GM21529 (cell line): ENCODE measurements around the gene BICC1.

Source experiments
- ATAC-seq: cut with Tn5 transposase; IDR thresholded peaks from one replicate; pipeline ENCODE4 v1.9.1; 2021; ENCODE audit not compliant: unreplicated experiment

Gene BICC1

GRCh38 chr10:58807629-58808022, 295.0 kb downstream of the BICC1 start:
- no peak for ATAC-seq

- ATAC-seq: no peak
Measured at GRCh38 chr10:58810751-58811150, 298.1 kb downstream of the BICC1 start.

- no peak for ATAC-seq
Measured at GRCh38 chr10:58813573-58813972, 300.9 kb downstream of the BICC1 start.

- ATAC-seq: no peak
Measured at GRCh38 chr10:58817201-58817846, 304.7 kb downstream of the BICC1 start.

GRCh38 chr10:58818900-58819299, 306.2 kb downstream of the BICC1 start:
- no peak for ATAC-seq

GRCh38 chr10:58820386-58820785, 307.7 kb downstream of the BICC1 start:
- ATAC-seq: no peak

GRCh38 chr10:58820861-58821751, 308.4 kb downstream of the BICC1 start:
- no peak for ATAC-seq

- no peak for ATAC-seq
Measured at GRCh38 chr10:58821752-58822056, 309.0 kb downstream of the BICC1 start.

- no peak for ATAC-seq
Measured at GRCh38 chr10:58823983-58824382, 311.3 kb downstream of the BICC1 start.

- ATAC-seq: no peak
Measured at GRCh38 chr10:58824396-58824795, 311.7 kb downstream of the BICC1 start.

GRCh38 chr10:58826694-58827093, 314.0 kb downstream of the BICC1 start:
- ATAC-seq: no peak

- no peak for ATAC-seq
Measured at GRCh38 chr10:58827381-58827780, 314.7 kb downstream of the BICC1 start.

- no peak for ATAC-seq
Measured at GRCh38 chr10:58829839-58830238, 317.2 kb downstream of the BICC1 start.

GRCh38 chr10:58830697-58831096, 318.0 kb downstream of the BICC1 start:
- ATAC-seq: no peak

- ATAC-seq: no peak
Measured at GRCh38 chr10:58833771-58834561, 321.3 kb downstream of the BICC1 start.

- no peak for ATAC-seq
Measured at GRCh38 chr10:58836176-58836700, 323.6 kb downstream of the BICC1 start.

- ATAC-seq: no peak
Measured at GRCh38 chr10:58836991-58837575, 324.4 kb downstream of the BICC1 start.

- no peak for ATAC-seq
Measured at GRCh38 chr10:58837826-58838225, 325.2 kb downstream of the BICC1 start.

GRCh38 chr10:58838561-58839208, 326.0 kb downstream of the BICC1 start:
- ATAC-seq: no peak

GRCh38 chr10:58839771-58840170, 327.1 kb downstream of the BICC1 start:
- ATAC-seq: no peak
